ENCODE data around the gene CLCNKB. TPM values are rescaled to one million over a fixed set of nuclear protein-coding genes. Genes with fewer than 3 reads are reported as not detected.
"Not testable (repeated sequence)": the region's sequence is repeated elsewhere in the genome, so short reads cannot be mapped to it uniquely, and the experiment has no call there.

The CLCNKB gene
- total RNA-seq, 1 experiment from 2014 or later: 1.1 TPM

GRCh38 chr1:15997076-15997585 lies 46.5 kb upstream of the CLCNKB start:
- Histone ChIP-seq H3K27me3 (ENCODE audit: insufficient read depth, low read depth) (no peaks in the 10 kb centered on the region), H3K27ac (no peak overlapping the region), H4K20me1 (ENCODE audit: insufficient read depth) (no peaks in the 10 kb centered on the region), H3K79me2 (ENCODE audit: low read depth) (no peaks in the 10 kb centered on the region), H3F3A (ENCODE audit: insufficient read depth, low read depth) (no peaks in the 10 kb centered on the region), H3K36me3 (ENCODE audit: low read depth) (no peaks in the 10 kb centered on the region), H3K4me2 (no peak overlapping the region), H3K4me1 (replicated peaks; ENCODE audit: insufficient read depth) (no peaks in the 10 kb centered on the region), H3K4me3 (no peak overlapping the region), H3K9me3 (ENCODE audit: insufficient read depth, low read depth) (no peaks in the 10 kb centered on the region), H2AFZ (no peak overlapping the region), H3K9me2 (ENCODE audit: insufficient read depth) (no peaks in the 10 kb centered on the region)
- intact Hi-C loops (cut with micrococcal nuclease; ENCODE audit: unreplicated experiment): no loop called here
- no TSS peak for BruUV-seq (replicated peaks)
- TF ChIP-seq EZH2 (IDR thresholded peaks at IDR 0.05; ENCODE audit: low read depth) (no peak), CTCF (conservative IDR thresholded peaks at IDR 0.05) (no peak)
- POLR2A ChIA-PET (ENCODE audit: unreplicated experiment): no interaction called here
- no peak for DNase-seq
- CTCF ChIA-PET: interaction anchor here (0.7 kb wide), 1 partner anchor 22 kb away, joined by 12 read pairs; no protein-coding TSS in a partner anchor

GRCh38 chr1:15997637-15998280 lies 45.8 kb upstream of the CLCNKB start:
- no TSS peak for BruUV-seq (replicated peaks)
- no peak overlapping the region for H3K4me2 ChIP-seq
- H3K4me3 ChIP-seq: no peak overlapping the region
- TF ChIP-seq EZH2 (IDR thresholded peaks at IDR 0.05; ENCODE audit: low read depth) (no peak), CTCF (conservative IDR thresholded peaks at IDR 0.05) (no peak)
- no peaks in the 10 kb centered on the region for H3K27me3 ChIP-seq (ENCODE audit: insufficient read depth, low read depth)
- H3K9me3 ChIP-seq (ENCODE audit: insufficient read depth, low read depth): no peaks in the 10 kb centered on the region
- H3K36me3 ChIP-seq (ENCODE audit: low read depth): no peaks in the 10 kb centered on the region
- ChIA-PET POLR2A (ENCODE audit: unreplicated experiment) (no interaction called here), CTCF (interaction anchor here (0.7 kb wide), 1 partner anchor 21 kb away, joined by 12 read pairs; no protein-coding TSS in a partner anchor)
- H3K4me1 ChIP-seq (replicated peaks; ENCODE audit: insufficient read depth): no peaks in the 10 kb centered on the region
- no peaks in the 10 kb centered on the region for H4K20me1 ChIP-seq (ENCODE audit: insufficient read depth)
- H3K27ac ChIP-seq: no peak overlapping the region
- no peaks in the 10 kb centered on the region for H3F3A ChIP-seq (ENCODE audit: insufficient read depth, low read depth)
- H3K9me2 ChIP-seq (ENCODE audit: insufficient read depth): no peaks in the 10 kb centered on the region
- no peak for DNase-seq
- H3K79me2 ChIP-seq (ENCODE audit: low read depth): no peaks in the 10 kb centered on the region
- H2AFZ ChIP-seq: no peak overlapping the region
- intact Hi-C loops (cut with micrococcal nuclease; ENCODE audit: unreplicated experiment): no loop called here

GRCh38 chr1:15998929-15999328 lies 44.7 kb upstream of the CLCNKB start:
- Histone ChIP-seq H3K36me3 (ENCODE audit: low read depth) (no peaks in the 10 kb centered on the region), H3K27ac (no peak overlapping the region), H4K20me1 (ENCODE audit: insufficient read depth) (no peaks in the 10 kb centered on the region), H3K9me3 (ENCODE audit: insufficient read depth, low read depth) (no peaks in the 10 kb centered on the region), H3K9me2 (ENCODE audit: insufficient read depth) (no peaks in the 10 kb centered on the region), H2AFZ (no peak overlapping the region), H3K4me1 (replicated peaks; ENCODE audit: insufficient read depth) (no peaks in the 10 kb centered on the region), H3K4me2 (no peak overlapping the region), H3K4me3 (no peak overlapping the region), H3K27me3 (ENCODE audit: insufficient read depth, low read depth) (no peaks in the 10 kb centered on the region), H3K79me2 (ENCODE audit: low read depth) (no peaks in the 10 kb centered on the region), H3F3A (ENCODE audit: insufficient read depth, low read depth) (no peaks in the 10 kb centered on the region)
- POLR2A ChIA-PET (ENCODE audit: unreplicated experiment): interaction anchor here (0.6 kb wide), 1 partner anchor 35 kb away, joined by 4 read pairs; no protein-coding TSS in a partner anchor
- TF ChIP-seq CTCF (conservative IDR thresholded peaks at IDR 0.05) (no peak), EZH2 (IDR thresholded peaks at IDR 0.05; ENCODE audit: low read depth) (no peak)
- CTCF ChIA-PET: no interaction called here
- DNase-seq: no peak
- no TSS peak for BruUV-seq (replicated peaks)
- intact Hi-C loops (cut with micrococcal nuclease; ENCODE audit: unreplicated experiment): no loop called here

GRCh38 chr1:16001274-16001673 lies 42.3 kb upstream of the CLCNKB start:
- H3K27ac ChIP-seq; H3K9me3 ChIP-seq (ENCODE audit: insufficient read depth, low read depth); intact Hi-C loops (cut with micrococcal nuclease; ENCODE audit: unreplicated experiment); H3K36me3 ChIP-seq (ENCODE audit: low read depth); H4K20me1 ChIP-seq (ENCODE audit: insufficient read depth); BruUV-seq (replicated peaks); H3K79me2 ChIP-seq (ENCODE audit: low read depth); H3K4me3 ChIP-seq; H3K27me3 ChIP-seq (ENCODE audit: insufficient read depth, low read depth); H3K4me1 ChIP-seq (replicated peaks; ENCODE audit: insufficient read depth); H3K9me2 ChIP-seq (ENCODE audit: insufficient read depth); H2AFZ ChIP-seq; H3K4me2 ChIP-seq; DNase-seq; POLR2A ChIA-PET (ENCODE audit: unreplicated experiment); H3F3A ChIP-seq (ENCODE audit: insufficient read depth, low read depth): not testable (repeated sequence)
- CTCF ChIA-PET: interaction anchor here (0.6 kb wide), 1 partner anchor 198 kb away, joined by 4 read pairs; no protein-coding TSS in a partner anchor

Data from PC-9 (cell line).